HG02852 (cell line): ENCODE measurements around the gene IDH3B.
"Not testable (repeated sequence)": the region's sequence is repeated elsewhere in the genome, so short reads cannot be mapped to it uniquely, and the experiment has no call there.

Experiments used
- ATAC-seq: cut with Tn5 transposase; IDR thresholded peaks from one replicate; pipeline ENCODE4 v1.9.1; 2021; ENCODE audit warnings: mild to moderate bottlenecking, moderate library complexity; ENCODE audit not compliant: unreplicated experiment

Gene IDH3B

DNA sequence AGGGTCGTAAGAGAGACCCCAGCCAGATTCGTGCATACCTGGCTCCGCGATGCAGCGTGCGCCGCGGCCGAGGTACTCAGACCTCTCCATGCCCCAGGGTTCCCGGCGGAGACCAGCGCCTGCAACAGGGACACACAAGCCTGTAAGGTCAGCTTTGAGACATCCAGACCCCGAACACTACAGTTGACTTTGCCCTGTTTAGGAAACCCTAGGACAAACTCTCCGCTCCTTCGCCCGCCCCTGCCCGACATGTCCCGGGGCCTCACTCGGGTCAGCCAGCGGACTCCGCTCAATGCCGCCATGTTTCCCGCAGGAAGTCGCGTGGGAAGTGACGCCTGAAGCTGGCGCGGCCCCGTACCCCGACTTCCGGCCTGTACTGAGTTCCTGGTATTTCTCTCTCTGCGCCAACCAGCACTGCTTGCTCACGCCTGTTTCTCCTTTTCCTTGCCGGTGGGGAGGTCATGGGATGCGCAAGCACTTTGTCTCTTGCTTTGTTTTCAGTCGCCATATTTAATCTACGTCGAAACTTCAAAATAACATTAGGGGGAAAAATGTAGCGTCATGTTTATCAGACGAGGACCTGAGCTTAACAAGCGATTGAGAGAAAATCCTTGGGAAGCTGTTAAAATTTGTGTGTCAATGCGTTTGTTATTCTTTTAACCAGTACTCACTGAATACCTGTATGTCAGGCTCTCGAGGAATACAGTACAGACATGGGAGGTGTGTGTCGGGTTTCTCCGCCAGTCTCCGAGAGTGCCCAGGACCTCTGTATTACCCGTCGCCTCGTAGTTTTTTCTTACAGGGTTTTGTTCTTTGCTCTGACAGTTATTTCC lies at the start of gene IDH3B:
Gene IDH3B (minus strand): TSS at position 330 of the 833 bp plus-strand sequence. CDS start 28 bp downstream, at position 302.
- peak; percentile 79 for ATAC-seq

DNA sequence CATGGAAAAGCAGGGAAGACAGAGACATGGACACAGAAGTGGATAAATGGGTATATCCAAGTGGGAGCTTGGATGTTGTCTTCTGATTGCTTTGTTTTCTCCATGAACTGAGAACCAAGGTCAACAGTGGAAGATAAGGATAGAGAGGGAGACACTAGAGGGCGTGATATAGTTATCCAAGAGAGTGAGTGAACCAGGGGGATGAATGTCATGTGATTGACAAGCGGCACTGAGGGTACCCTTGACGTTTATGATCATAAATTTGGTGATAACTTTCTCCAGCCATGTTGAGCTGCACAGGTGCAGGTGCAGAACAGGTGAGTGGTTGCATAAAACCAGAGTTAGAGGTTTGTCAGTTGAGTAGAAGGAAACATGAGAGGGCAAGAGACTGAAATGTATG lies 49.3 kb upstream of the IDH3B start:
- ATAC-seq, result no peak

DNA sequence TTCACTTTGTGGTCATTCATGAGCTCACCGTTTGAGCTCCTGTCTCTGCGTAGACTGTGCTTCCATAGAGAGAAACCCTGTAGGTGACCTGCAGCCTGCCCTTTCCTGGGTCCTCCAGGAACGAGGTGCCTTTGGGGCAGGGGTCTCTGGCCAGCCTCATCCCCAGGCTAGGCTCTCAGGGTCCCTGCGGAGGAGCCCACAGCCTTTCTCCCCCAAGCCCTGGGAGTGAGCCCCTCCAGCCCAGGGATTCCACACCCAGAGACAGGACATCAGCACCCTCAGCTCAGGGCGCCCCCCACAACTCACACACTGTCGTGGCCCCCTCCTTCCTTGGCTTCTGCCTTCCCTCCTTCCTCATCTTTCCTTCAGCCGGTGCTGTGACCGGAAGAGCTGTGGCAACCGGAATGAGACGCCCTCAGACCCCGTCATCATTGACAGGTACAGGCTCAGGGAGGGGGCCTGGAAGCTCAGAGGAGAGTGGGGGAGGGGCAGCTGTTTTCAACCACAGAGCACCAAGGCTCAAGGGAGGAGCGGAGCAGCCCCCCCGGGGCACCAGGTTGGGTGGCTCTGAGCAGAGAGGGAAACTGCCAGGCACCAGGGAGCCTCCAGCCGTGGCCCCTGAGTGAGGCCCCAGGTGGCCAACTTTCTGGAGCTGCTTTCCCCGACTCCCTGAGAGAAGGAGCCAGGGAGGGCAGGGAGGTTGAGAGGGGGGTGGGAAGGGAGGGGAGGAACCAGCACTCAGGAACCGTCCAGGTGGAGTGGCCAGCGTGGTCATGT lies 45.4 kb upstream of the IDH3B start:
- no peak for ATAC-seq

DNA sequence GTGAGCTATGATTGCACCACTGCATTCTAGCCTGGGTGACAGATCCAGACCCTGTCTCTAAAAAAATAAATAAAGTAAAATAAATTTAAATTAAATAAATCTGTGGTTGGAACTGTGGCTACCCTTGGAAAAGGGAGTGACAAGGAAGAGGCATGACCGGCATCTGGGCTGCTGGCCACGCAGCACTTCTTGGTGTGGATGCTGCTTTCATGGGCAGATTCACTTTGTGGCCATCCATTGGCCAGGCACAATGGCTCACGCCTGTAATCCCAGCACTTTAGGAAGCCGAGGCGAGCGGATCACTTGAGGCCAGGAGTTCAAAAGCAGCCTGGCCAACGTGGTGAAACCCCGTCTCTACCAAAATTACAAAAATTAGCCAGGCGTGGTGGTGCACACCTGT lies 44.6 kb upstream of the IDH3B start:
- ATAC-seq, result no peak

DNA sequence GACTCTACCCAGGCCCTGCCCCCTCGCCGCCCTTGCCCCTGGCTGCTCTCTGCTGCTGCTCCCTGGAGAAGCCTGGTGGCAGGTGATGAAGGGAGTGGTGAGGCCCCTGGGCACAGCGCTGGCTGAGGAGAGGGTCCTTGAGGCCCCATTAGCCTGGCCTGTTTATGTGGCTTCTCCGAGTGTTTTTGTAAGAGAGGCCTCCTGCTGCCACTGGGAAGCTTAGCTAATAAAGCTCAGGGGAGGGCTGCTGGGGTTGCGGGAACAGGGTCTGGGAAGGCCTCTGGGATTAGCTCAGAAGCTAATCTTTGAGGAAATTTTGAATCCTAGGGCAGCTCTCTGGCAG lies 44.0 kb upstream of the IDH3B start:
- no peak for ATAC-seq

DNA sequence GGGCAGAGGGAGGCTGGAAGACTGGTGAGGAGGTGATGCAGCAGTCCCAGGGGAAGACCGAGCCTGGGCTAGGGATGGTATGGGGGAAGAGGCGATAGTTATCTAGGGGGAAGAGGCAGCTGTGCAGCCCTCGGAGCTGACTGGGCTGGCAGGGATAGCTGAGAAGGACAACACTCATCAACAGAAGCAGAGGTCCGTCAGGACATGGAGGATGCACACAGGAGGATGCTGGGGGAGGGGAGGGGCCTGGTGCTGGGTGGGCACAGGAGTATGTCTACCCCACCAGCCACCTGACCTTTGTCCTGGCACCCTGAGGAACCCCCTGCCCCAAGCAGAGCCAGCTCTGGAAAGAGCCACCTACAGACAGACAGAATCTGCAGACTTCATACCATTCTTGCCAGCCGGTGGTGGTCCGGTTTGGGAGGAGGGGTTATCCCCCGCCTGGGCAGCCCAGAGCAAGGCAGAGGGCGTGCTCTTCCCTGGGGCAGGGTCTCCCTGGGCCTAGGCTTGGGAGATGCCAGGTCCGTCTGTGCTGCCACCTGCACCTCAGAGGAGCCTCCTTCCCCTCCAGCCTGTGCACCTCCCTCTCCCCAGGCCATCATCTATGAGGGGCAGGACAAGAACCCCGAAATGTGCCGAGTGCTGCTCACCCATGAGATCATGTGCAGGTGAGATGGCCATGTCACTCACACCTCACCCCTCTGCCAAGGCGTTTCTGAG lies 43.5 kb upstream of the IDH3B start:
- ATAC-seq, result no peak

DNA sequence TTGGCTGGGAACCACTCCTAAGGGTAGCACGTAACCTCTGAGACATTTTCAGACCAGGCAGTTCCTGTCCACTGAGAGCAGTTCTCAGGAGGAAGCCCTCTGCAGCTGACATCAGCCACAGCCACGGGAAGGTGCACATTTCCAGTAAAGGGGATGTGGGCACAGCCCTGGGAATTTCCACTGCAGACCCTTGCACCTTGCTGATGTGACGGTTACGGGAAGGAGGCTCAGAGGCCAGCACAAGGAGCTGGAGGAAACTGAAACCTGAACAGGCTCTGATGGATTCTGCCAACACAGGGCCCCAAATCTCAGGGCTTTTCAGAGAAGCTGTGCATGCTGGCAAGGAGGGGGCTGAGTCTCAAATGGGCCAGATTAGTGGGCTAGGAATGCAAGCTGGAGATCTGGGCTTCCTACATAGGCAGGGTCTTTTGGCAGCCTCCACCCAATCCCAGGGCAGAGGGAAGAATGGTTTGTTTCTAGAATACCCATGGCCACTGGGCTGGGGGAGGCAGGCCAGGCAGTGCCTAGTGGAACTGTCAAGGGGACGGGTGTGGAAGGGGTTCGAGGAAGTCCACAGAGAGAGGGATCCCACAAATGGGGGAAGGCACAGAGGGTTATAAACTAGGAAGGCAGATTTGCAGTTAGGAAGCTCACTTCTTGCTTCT lies 42.8 kb upstream of the IDH3B start:
- ATAC-seq, result no peak

DNA sequence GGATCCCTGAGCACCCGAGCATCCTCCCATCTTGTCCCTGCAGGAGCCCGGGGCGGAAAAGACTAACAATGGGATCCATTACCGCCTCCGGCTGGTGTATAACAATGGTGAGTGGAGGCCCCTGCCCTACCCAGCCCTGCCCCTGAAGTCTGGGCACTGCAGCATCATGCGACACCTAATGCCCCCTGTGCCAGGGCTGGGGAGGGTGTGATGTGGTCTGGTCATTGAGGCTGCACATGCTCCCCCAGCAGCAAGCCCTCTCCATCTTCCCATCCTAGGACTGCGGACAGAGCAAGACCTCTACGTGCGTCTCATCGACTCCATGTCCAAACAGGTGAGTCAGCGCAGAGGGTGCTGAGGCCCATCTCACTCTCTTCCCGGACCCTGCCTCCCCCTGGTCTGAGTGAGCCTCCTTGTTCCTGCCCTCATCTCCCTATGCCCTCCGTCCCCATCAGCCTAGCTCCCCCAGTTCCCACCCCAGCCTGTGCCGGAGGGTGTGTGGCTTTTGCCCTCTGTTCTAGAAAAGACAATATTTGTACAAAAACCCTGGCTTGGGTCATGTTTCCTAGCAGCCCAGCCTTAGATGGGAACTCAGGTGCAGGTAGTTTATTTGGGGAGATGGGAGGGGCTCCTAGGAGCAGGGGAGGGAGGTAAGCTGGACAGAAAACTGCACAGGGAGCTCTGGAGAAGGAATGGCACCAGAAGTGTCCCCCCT lies 42.1 kb upstream of the IDH3B start:
- ATAC-seq, result no peak

DNA sequence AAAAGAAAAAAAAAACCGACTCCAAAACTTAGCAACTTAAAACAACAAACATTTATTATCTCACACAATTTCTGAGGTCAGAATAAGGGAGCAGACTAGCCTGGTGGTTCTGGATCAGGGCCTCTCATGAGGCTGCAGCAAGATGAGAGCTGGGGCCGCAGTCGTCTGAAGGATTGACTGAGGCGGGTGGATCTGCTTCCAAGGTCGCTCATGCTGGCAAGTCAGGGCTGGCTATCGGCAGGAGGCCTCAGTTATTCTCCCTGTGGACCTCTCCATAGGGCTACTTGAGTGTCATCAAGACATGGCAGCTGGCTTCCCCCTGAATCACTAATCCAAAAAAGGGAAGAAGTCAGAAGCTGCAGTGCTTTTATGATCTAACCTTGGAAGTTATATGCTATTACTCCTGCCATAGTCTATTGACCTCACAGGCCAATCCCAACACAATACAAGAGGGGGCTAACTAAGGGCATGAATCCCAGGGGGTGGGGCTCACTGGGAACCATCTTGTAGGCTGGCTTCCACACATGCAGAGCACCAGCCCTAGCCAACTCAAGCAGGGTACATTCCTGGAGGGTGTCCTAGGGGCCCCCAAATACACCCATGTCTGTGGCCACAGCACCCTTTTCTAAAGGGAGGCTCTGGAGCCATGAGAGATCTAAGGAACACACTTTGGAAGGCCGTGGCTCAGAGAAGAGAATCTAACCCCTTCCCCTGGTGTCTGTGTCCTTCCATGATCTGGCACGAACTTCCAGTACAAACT lies 39.9 kb upstream of the IDH3B start:
- ATAC-seq, result no peak

DNA sequence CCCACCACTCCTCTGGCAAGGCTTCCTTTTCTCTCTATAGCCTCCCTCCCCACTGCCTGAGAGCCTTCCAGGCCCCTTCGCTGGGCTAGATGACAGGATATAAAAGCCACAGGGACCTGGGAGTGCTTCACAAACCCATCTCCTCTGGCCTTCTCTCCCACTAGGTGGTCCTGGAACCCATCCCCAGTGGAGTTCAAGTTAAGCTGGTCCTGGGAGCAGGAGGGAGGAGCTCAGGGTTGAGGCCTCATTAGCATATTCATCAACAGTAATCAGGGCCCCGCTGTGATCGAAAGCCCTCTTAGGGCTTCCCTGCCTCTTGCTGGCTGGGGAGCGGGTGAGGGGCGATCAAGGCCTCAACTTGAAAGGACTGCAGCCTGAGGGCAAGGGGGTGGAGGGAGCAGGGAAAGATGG lies 37.7 kb upstream of the IDH3B start:
- ATAC-seq, result no peak

DNA sequence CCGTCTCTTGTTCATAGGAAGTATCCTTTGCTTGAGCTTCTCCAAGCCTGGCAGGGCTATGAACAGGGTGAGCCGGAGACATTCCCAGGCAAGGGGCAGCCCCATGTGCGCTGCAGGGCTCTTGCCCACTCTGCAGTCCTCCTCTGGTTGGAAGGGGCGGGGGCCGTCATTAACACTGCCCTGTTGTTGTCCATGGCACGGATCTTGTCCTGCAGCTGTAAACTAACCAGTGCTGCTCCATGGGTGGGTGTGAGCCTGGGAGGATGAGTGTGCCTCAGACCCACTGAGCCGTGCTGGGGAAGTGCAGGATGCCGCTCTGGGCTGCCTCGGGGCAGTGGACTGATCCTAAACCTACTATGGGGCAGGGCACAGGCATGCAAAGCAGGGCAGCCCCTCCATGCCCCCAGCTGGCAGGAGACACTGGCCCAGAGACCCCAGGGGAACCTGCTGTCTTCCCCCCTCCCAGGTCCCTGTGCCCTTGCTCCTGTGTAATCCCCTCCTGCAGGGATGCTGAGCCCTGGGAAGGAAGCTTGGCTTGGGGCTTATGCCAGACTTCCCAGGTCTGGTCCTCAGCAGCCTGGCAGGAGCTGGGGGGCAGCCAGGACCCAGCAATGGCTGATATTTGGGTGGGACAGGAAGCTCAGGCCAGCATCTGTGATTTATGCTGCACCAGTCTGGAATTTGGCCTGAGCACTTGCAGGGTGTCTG lies 37.1 kb upstream of the IDH3B start:
- ATAC-seq, result no peak

DNA sequence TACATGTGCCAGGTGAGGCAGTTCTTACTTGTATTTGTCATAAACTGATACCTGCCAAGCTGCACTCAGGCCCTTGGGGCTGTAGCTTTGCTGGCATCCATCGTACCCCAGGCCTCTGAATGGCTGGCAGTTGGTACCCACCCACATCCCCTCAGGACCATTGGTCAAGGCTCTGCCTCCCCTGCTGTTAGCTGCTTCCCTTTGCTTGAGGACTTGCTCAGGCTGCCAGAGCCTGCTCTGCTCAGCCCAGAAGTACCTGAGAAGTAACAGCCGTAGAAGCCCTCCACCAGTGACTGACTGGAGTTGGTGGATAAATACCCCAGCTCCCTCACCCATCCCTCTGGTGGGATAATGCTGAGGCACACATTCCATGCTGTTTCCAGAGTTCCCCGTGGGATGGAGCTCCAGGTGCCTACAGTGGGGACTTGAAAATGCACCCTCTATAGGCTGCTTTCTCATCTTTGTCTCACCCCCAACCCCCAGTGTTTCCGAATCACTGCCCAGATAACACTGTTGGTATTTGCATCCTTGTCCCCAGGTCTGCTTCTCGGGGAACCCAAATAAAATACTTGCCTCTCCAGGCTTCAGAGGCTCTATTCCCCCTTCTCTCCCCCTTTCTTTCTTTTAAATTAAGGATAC lies 35.9 kb upstream of the IDH3B start:
- ATAC-seq, result no peak

DNA sequence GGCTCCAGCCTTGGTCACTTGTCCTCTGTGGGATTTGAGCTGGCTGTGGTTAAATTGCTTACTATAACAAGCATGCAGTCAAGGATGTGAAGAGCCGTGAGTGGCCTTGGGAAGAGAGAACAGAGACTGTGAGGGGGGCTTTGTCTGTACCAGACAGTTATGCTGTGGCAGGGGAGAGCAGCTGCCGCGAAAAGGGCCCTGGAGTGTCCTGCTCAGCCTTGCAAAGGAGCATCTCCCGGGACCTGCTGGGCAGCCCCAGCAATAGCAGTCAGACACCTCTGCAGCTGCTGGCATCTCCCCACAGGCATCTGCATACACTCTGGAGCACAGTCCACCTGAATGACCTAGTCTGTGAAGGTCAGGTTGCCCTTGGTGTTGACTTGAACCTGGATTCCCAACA lies 34.9 kb upstream of the IDH3B start:
- ATAC-seq, result no peak

DNA sequence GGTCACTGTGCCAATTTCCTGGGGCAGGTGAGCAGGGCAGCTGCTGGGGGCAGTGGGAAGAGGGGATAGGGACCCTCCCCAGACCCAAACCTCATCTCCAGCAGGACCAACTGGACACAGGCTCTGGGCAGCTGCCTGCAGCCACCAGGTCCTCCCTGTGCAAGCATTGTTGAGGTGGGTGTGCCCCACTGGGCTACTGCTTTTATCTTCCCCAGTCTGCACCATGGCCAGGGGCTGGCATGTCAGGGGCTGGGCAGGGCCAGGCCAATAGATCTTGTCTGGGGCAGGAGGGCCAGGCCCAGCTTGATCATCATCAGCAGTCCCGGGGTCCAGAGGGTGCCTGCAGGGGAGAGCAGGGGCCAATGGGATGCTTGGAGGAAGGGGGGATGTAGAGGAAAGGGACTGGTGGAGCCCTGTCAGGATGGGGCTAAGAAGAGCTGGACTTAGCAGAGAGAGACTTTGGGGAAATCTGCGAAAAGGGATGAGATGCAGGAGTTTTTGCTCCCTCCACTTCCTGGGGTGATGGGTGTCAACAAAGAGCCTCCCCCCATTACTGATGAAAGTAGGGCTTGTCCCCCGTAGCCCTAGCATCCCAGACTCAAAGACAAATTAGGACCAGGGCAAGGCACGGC lies 34.3 kb upstream of the IDH3B start:
- no peak for ATAC-seq

DNA sequence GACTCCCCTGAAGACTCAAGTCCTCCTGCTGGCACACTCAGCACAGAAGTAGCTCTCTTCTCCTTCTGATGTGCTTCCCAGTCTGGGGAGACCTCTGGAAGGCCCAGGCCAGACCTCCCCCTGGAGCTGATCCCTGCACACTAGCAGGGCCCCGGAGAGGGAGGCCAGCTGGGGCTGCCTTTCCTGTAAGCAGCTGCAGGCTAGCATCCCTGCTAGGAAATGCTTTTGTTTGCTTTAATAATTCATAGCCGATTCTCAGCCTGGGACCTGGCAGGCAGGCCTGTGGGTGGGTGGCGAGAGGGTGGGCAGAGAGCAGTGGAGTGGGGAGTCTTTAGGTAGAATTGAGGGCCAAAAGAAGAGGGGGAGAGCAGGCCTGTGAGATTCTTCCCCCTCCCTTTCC lies 33.8 kb upstream of the IDH3B start:
- ATAC-seq, result no peak

DNA sequence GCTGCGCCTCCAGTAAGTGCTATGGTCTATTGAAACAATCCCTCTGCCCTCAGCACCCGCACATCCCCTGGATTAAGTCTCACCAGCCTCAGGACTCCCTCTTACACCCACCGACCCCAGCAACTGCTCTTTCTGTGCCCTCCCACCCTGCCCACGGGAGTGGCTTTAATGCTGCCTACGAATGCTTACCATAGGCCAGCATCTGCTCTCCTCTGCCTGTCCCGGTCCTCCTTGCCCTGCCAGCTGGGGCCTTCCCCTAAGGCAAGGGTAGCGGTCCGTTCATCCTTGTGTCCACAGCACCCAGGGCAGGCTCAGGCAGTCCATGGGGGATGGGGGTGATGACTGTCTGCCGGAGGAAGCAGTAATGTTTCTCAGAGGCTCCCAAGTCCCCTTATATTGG lies 32.6 kb upstream of the IDH3B start:
- no peak for ATAC-seq

DNA sequence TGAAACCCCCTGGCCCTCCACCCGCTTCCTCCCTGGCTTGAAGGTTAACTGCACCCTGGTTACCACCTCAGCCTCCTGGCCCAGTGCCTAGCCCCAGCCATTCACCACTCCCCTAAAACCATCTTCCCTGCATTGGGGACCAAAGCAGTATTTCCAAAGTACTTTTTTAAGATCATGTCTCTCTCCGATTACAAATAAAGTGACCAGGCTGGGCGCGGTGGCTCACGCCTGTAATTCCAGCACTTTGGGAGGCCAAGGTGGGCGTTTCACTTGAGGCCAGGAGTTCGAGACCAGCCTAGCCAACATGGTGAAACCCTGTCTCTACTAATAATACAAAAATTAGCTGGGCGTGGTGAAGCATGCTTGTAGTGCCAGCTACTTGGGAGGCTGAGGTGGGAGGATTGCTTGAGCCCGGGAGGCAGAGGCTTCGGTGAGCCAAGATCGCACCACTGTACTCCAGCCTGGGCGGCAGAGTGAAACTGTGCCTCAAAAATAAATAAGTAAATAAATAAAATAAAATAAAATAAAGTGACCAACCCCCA lies 32.0 kb upstream of the IDH3B start:
- not testable (repeated sequence) for ATAC-seq
